Astrocyte (in vitro differentiated cells and primary cell): ENCODE results near the gene GALNS. TPM values are rescaled to one million over a fixed set of nuclear protein-coding genes. Genes with fewer than 3 reads are reported as not detected.

Experiments
- DNase-seq: peaks from one replicate; pipeline ENCODE4 v3.0.0-alpha.2; 2010; ENCODE audit warnings: low read depth
- FAIRE-seq: peaks from 2 replicates; lab custom pipeline; 2011; peaks lifted over from hg19 to GRCh38; lab: Jason Lieb, UNC
- H2AFZ ChIP-seq: 2 replicates; pipeline ENCODE4 v1.6.0; 2012; ENCODE audit warnings: low read depth, low read length, inconsistent platforms
- H3K27ac ChIP-seq: 2 replicates; pipeline ENCODE4 v1.5.1; 2011; ENCODE audit warnings: low read depth, low read length, inconsistent platforms
- H3K27me3 ChIP-seq: 2 replicates; pipeline ENCODE4 v1.6.0; 2011; ENCODE audit warnings: low read length, inconsistent platforms; ENCODE audit not compliant: insufficient read depth
- H3K36me3 ChIP-seq: 2 replicates; pipeline ENCODE4 v1.5.1; 2011; ENCODE audit warnings: low read length, inconsistent platforms; ENCODE audit not compliant: insufficient read depth
- H3K4me1 ChIP-seq: 2 replicates; pipeline ENCODE4 v1.5.1; 2011; ENCODE audit warnings: low read length, inconsistent platforms; ENCODE audit not compliant: insufficient read depth
- H3K4me2 ChIP-seq: 2 replicates; pipeline ENCODE4 v1.6.0; 2012; ENCODE audit warnings: low read length, inconsistent platforms
- H3K4me3 ChIP-seq: 2 replicates; pipeline ENCODE4 v1.5.1; 2011; ENCODE audit warnings: low read depth, mild to moderate bottlenecking, low read length, inconsistent platforms; ENCODE audit not compliant: insufficient read depth
- H3K79me2 ChIP-seq: 2 replicates; pipeline ENCODE4 v1.6.0; 2012; ENCODE audit warnings: mild to moderate bottlenecking, low read length, inconsistent platforms; ENCODE audit not compliant: insufficient read depth
- H3K9ac ChIP-seq: 2 replicates; pipeline ENCODE4 v1.6.0; 2012; ENCODE audit warnings: mild to moderate bottlenecking, low read length, inconsistent platforms
- H3K9me3 ChIP-seq: 2 replicates; pipeline ENCODE4 v1.5.1; 2012; ENCODE audit warnings: low read depth, mild to moderate bottlenecking, low read length, inconsistent platforms; ENCODE audit not compliant: insufficient read depth
- H4K20me1 ChIP-seq: 2 replicates; pipeline ENCODE4 v1.6.0; 2012; ENCODE audit warnings: low read length, inconsistent platforms; ENCODE audit not compliant: insufficient read depth
- H3K27ac Mint-ChIP-seq: one replicate; pipeline ENCODE4 v1.8.0; 2021; ENCODE audit warnings: mild to moderate bottlenecking, mixed read lengths; ENCODE audit not compliant: unreplicated experiment
- H3K27me3 Mint-ChIP-seq: one replicate; pipeline ENCODE4 v1.8.0; 2021; ENCODE audit warnings: low read depth, mixed read lengths; ENCODE audit not compliant: unreplicated experiment
- H3K36me3 Mint-ChIP-seq: one replicate; pipeline ENCODE4 v1.8.0; 2021; ENCODE audit warnings: low read depth, mixed read lengths; ENCODE audit not compliant: unreplicated experiment
- H3K4me1 Mint-ChIP-seq: one replicate; pipeline ENCODE4 v1.8.0; 2021; ENCODE audit warnings: low read depth, mixed read lengths; ENCODE audit not compliant: unreplicated experiment
- H3K4me3 Mint-ChIP-seq: one replicate; pipeline ENCODE4 v1.8.0; 2021; ENCODE audit warnings: mild to moderate bottlenecking, moderate library complexity, mixed read lengths; ENCODE audit not compliant: unreplicated experiment
- H3K9me3 Mint-ChIP-seq: one replicate; pipeline ENCODE4 v1.8.0; 2021; ENCODE audit warnings: mild to moderate bottlenecking, mixed read lengths; ENCODE audit not compliant: unreplicated experiment
- CTCF ChIP-seq: IDR thresholded peaks from 2 replicates; pipeline ENCODE4 v1.5.1; 2011; ENCODE audit warnings: low read depth, mild to moderate bottlenecking, inconsistent platforms, low read length, moderate library complexity; ENCODE audit not compliant: insufficient read depth
- EZH2 ChIP-seq: IDR thresholded peaks from 2 replicates; pipeline ENCODE4 v1.6.1; 2012; ENCODE audit warnings: mild to moderate bottlenecking, low read length, inconsistent platforms; ENCODE audit not compliant: insufficient read depth
- total RNA-seq: library from RNA; stranded (reverse); gene quantifications from 2 replicates; pipeline ENCODE4 v1.2.1, GENCODE V29; 2021

The GALNS gene
- total RNA-seq, 1 donor from 2014 or later: 31.7 TPM

- no peaks in the 10 kb centered on the region for H3K36me3 ChIP-seq
- H4K20me1 ChIP-seq: peaks cover 96% of the 10 kb centered on the region
- no peaks in the 10 kb centered on the region for H3K27me3 ChIP-seq
- no peaks in the 10 kb centered on the region for H3K9me3 Mint-ChIP-seq
- TF ChIP-seq EZH2: no peak
- no peak for TF ChIP-seq CTCF
- H3K4me3 ChIP-seq: no peak overlapping the region
- peaks cover 2% of the 10 kb centered on the region for H3K36me3 Mint-ChIP-seq
- peak; percentile 50 for DNase-seq
- H3K4me1 ChIP-seq: peaks cover 76% of the 10 kb centered on the region
- peaks cover 65% of the 10 kb centered on the region for H3K4me1 Mint-ChIP-seq
- no peaks in the 10 kb centered on the region for H3K27me3 Mint-ChIP-seq
- no peak overlapping the region for H3K27ac Mint-ChIP-seq
- H3K4me3 Mint-ChIP-seq: no peak overlapping the region
- peak overlapping the region; percentile 24 for H2AFZ ChIP-seq
- peak overlapping the region; percentile 61 for H3K9ac ChIP-seq
- FAIRE-seq: no peak
- peak overlapping the region; percentile 53 for H3K27ac ChIP-seq
- H3K79me2 ChIP-seq: peaks cover 92% of the 10 kb centered on the region
- H3K4me2 ChIP-seq: peak overlapping the region; percentile 76
- H3K9me3 ChIP-seq: no peaks in the 10 kb centered on the region
These were observed 88.5 kb downstream of the GALNS start for GRCh38 chr16:88768071-88768783.

- Histone ChIP-seq H4K20me1 (peaks cover 97% of the 10 kb centered on the region), H3K4me2 (peak overlapping the region; percentile 76), H3K9ac (peak overlapping the region; percentile 61), H3K4me3 (no peak overlapping the region), H3K79me2 (peaks cover 97% of the 10 kb centered on the region), H3K27ac (peak overlapping the region; percentile 53), H3K9me3 (no peaks in the 10 kb centered on the region), H3K27me3 (no peaks in the 10 kb centered on the region), H2AFZ (no peak overlapping the region), H3K4me1 (peaks cover 70% of the 10 kb centered on the region), H3K36me3 (no peaks in the 10 kb centered on the region)
- peaks cover 61% of the 10 kb centered on the region for H3K4me1 Mint-ChIP-seq
- TF ChIP-seq EZH2 (no peak), CTCF (no peak)
- H3K9me3 Mint-ChIP-seq: no peaks in the 10 kb centered on the region
- H3K27me3 Mint-ChIP-seq: no peaks in the 10 kb centered on the region
- no peak overlapping the region for H3K27ac Mint-ChIP-seq
- no peak for FAIRE-seq
- peak overlapping the region; percentile 11 for H3K4me3 Mint-ChIP-seq
- H3K36me3 Mint-ChIP-seq: peaks cover 2% of the 10 kb centered on the region
- DNase-seq: no peak
These were observed 89.1 kb downstream of the GALNS start for GRCh38 chr16:88767546-88768070.

GRCh38 chr16:88766975-88767374 lies 89.8 kb downstream of the GALNS start:
- Histone ChIP-seq H3K4me3 (no peak overlapping the region), H3K27ac (no peak overlapping the region), H3K79me2 (peaks cover 97% of the 10 kb centered on the region), H2AFZ (no peak overlapping the region), H4K20me1 (peaks cover 97% of the 10 kb centered on the region), H3K36me3 (no peaks in the 10 kb centered on the region), H3K4me2 (no peak overlapping the region), H3K27me3 (no peaks in the 10 kb centered on the region), H3K9ac (no peak overlapping the region), H3K9me3 (no peaks in the 10 kb centered on the region), H3K4me1 (peaks cover 66% of the 10 kb centered on the region)
- Mint-ChIP-seq H3K36me3 (peaks cover 2% of the 10 kb centered on the region), H3K4me3 (no peak overlapping the region), H3K9me3 (no peaks in the 10 kb centered on the region), H3K4me1 (peaks cover 54% of the 10 kb centered on the region), H3K27me3 (no peaks in the 10 kb centered on the region), H3K27ac (peak overlapping the region; percentile 49)
- FAIRE-seq: no peak
- no peak for DNase-seq
- TF ChIP-seq EZH2: no peak
- TF ChIP-seq CTCF: no peak
